ENCODE measurements around the gene TMEM229B.

TMEM229B gene

DNA sequence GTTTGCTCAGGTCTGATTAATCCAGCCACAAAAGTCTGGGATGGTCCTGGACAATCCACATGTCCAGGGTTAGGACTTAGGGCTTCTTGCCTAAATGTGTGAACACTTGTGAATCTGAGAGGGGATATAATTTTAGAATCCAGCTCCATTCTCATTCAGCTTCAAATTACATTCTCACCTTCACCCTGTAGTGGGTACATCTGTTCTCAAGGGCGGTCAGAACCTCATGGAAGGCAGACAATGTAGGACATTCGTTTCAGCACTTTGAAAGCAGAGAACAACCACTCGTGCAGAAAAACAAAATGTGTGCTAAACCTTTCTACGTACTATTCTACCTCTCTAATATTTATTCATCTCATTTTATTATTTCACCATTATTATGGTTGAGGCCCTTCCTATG, 1.2 kb downstream of the TMEM229B start:
- DNase-seq (ENCODE audit: low spot score), result no peak

DNA sequence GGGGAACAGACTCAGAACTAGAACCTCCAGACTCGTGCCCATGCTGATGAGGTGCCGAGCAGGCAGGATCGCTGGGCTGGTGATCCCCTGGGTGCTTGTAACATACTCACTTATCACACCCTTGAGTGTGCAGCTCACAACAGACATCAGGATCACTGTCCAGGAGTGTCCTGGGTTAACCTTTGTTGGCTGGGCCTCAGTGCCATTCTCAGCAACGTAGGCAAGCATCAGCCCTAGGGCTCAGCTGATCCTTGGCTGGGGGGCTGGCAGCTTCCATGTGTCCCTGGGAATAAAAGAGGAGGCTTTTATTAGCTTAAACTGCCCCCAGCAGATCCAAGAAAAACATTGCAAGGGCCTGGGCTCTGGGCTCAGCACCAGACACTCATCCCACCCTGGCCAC, 1.6 kb downstream of the TMEM229B start:
- DNase-seq (ENCODE audit: low spot score), result no peak

DNA sequence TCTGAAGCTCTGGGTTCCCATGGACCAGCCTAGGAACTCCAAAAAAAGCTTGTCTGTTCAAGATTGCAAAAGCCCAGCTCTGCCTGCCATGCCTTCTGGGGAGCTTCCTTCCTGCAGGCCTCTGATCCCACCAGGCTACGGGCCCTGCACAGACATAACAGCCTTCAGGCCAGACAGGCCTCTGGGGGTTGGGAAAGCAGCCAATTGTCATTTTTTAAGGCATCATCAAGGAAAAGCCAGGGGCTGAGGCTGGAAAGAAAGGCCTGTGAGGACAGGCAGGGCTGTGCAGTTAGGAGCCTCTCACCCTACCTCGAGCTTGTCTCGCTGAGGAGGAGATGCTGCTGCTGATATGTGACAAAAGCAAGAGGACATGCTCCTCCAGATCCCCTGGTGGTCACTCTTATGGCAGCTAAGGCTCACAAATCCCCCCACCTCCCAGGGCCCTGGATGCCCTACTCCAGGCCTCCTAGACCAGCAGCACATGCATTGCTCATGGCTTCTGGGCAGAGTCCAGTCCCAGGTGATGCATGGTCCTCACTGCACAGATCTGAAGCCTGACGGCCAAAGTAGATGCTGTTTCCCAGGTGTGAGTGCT, 2.9 kb downstream of the TMEM229B start:
- DNase-seq (ENCODE audit: low spot score), result no peak

DNA sequence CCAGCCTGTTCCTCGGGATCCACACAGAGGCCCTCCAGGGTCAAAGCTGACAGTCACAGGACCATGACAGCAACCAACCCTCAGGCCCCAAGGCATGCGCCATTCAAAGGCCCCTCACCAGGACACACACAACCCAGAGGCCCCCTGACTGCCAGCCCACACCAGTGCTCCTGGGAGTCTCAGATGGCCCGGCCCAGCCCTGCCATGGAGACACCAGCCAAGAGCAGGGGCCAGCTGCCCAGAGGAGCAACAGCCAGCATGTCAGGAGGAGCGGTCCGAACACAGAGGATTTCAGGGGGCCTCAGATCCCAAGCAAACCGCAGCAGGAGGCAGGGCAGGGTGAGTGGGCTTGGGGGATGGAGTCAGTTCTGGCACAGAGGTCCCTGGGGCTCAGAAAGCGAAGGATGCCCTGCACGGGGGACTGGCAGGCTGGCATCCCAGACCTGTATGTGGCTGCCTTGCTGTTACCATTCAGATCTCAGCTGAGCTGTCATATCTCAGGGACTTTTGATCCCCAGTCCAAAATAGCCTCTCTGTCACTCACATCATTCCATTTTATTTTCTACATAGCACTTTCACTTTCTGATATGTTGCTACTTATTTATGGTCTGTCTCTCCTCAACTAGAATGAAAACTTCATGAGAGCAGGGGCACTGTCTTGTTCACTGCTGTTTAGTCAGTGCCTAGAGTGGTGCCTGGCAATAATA, 4.8 kb downstream of the TMEM229B start:
- no peak for DNase-seq (ENCODE audit: low spot score)

DNA sequence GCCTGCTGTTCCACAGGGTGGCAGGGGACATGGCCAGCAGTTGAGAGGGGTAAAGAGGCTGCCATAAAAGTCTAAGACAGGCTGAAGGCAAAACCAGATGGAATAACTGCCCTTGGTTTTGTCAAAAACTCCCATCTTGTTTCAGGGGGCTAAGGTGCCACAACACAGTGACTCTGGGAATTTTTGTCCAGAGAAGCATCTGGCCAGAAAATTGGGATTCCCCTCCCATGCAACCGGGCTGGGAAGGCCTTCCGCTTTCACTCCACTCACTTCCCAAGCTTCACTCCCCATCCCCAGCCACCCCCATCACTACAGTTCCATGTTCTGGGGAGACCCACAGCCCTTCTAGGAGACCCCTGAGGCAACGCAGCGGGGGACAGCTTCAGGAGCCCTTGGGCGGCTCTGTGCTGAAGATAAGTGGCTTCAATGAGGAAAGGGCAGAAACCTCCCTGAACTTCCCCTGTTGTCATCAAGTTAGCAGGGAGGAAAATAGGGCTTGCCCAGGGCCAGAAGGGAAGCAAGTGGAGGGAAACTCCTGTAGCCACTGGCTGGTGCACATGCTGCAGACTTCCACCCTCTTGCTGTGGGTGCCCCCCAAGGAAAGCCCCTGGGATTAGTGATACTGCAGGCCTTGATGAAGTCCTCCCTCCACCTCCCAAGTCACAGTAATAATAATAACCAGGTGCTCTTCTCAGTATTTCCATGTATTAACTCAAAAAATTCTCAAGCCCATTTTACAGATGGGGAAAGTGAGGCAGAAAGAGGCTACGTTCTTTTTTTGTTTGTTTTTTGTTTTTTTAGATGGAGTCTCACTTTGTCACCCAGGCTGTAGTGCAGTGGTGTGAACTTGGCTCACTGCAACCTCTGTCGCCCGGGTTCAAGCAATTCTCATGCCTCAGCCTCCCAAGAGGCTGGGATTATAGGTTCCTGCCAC, 6.0 kb downstream of the TMEM229B start:
- DNase-seq (ENCODE audit: low spot score), result no peak

DNA sequence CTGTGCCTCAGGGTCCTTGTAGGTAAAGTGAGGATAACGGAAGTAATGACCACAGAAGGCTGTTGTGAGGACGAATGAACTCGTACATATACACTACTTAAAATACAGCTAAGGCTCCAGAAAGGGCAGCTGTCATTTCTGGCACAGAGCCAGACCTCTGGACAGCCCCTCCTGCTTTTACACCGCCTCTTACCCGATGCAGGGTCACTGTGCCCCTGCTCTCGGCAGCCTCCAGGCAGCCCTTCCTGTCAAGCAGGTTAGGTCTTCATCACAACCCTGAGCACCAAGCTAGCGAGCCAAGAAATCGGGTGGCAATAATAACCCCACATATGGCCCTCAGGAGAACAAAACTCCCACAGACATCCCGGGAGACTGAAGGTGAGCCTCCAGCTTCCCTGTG, 8.5 kb downstream of the TMEM229B start:
- no peak for DNase-seq (ENCODE audit: low spot score)

DNA sequence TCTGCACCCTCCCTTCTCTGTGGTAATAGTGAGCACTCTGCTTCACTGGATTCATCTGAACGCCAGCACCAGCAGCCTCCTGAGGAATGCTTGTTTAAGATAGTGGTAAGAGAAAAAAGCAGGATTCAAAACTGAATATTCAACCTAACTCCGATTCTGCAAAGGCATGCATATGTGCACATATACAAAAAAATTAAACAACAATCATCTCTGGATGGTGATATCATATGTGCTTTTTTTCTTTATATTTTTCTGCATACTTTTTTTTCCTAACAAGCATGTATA, 9.8 kb downstream of the TMEM229B start:
- no peak for DNase-seq (ENCODE audit: low spot score)

DNA sequence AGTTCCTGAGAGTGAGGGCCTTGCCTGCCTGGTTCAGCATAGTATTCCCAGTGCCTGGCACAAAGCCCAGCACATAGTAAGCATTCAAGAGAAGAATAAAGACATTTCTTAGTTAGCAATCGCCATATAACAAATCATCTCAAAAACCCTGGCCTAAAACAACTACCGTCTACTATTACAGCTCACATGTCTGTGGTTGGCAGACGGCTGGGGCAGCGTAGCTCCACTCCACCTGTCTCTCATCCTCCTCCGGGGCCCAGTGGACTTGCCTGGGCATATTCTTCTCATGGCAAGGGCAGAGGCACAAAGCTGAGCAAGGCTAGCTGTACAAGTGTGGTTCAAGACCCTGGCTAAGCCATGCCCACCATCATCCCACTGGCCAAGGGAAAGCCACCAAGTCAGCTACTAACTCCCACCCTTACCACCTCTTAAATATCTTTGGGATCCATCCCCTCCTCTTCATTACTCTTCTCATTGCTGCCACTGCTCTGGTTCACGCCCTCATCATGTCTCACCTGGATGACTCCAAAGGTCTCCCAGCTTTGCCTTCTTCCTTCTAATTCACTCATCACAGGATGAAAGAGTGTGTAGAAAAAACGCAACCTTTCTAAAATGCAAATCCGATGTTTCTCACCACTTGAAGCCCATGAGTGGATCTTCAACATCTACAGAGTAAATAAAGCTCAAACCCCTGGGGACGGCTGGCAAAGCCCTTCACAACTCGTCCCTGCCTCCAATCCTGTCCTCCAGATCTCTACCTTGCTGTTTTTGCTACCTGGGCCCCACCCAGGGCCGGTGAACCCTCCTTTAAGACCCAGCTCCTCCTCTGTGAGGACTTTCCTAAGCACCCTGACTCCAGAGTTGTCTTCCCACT, 10.4 kb downstream of the TMEM229B start:
- no peak for DNase-seq (ENCODE audit: low spot score)

DNA sequence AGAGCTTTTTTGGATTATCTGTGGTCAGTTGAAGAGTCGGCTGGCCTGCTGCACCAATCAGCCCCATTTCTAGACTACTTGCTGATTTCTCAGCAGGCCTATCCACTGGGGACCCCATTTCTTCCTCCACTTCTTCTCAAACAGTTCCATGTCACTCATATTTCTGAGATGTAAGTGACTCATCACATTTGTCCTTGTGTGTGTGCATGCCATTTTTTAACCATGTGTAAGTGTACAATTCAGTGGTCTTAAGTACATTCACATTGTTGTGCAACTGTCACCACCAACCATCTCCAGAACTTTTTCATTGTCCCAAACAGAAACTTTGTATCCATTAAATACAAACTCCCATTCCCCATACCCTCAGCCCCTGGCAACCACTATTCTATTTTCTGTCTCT, 14.2 kb downstream of the TMEM229B start:
- no peak for DNase-seq (ENCODE audit: low spot score)

DNA sequence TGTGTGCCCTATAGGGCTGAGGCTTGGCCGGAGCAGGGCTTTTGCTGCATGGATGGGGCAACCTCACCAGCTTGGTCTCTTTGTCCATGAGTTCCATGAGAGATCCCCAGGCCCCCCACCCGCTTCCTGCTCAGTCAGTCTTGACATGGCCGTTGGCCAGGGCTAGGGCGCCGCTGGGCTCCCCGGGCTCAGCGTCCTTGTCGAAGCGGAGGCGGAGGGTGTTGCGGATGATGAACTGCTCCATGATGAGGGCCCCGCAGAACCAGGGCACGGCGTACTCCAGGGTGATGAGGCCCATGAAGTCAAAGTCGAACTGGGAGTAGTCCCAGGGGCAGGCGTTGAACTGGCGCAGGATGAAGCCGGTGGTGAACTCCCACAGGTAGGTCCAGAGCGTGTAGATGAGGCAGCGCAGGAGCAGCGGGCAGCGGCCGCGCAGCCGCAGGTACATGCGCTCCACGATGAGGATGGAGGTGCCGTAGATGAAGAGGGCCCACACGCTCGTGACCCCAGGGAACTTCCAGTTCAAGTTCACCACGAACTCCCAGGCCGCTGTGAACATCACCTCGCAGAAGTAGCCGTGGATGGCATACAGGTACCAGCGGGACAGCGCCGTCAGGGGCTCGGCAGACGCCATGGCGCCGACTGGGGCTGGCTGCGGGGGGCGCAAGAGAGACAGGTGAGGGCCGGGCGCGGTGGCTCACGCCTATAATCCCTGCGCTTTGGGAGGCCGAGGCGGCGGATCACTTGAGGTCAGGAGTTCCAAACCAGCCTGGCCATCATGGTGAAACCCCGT, 15.0 kb downstream of the TMEM229B start:
- no peak for DNase-seq (ENCODE audit: low spot score)

DNA sequence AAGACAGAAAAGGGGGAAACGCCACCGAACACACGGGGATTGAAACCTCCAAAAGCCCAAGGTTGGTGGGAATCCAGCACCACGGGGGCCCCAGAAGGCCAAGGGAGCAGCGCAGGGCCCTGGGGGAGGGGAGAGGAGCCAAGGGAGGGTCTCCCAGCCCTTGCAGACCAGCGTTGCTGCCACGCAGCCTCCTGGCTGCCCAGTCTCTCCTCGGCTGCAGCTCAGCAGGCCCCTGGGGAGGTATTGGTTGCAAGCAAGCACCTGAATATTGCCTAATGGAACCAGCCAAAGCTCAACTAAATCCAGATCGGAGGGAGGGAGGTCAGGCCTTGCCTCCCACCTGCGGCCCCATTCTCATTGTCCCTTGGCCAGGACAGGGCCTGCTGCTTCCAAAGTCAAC, 15.8 kb downstream of the TMEM229B start:
- DNase-seq (ENCODE audit: low spot score), result no peak

DNA sequence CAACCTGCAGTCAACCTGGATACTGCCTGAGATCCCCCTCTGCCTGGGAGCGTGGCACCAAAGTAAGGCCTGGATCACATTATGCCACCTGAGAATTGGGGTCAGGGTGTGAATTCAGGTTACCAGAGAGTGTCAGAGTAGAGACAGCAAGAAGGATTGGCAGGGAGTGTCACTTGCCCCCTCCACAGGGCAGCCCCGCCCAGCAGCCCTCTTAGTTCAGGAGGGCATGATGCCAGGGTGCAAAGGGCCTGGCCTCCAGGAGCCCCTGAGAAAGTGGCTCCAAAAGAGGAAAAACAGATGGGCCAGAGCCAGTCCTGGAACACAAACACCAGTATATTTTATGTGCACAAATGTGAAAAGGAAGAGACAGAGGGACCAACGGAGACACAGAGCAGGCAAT, 18.6 kb downstream of the TMEM229B start:
- DNase-seq (ENCODE audit: low spot score), result no peak

DNA sequence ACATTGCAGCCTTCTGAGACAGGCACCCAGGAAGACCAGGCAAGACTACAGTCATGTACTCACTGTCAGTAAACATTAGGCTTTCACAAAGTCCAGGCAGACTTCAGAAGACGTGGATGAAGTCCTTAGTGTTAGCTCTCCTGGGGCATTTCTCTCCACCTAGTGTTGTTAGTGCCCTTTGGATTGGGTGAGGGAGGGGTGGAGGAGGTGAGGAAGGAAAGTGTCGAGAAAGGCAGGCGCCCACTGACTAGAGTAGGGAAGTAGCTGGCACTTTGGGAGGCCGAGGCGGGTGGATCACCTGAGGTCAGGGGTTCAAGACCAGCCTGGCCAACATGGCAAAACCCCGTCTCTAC, 20.2 kb downstream of the TMEM229B start:
- DNase-seq (ENCODE audit: low spot score), result no peak

DNA sequence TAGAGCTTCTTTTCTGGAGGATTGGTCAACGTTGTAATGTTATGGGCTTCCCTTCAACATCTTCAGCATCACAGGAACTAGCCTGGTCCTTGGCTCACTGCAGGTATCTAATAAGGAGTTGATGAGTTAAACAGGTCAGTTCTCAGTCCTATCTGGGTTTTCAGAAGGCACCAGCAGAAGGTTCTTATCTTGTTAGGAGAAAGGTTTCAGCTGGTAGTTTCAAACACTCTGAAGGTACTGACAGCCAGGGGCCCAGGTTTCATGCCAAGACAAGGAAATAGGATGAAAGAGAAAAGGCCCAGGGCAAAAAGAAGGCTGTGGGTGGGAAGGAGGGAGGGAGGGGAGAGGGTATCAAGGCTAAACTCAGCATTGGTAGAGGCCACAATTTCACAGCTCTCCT, 21.4 kb downstream of the TMEM229B start:
- DNase-seq (ENCODE audit: low spot score), result no peak

DNA sequence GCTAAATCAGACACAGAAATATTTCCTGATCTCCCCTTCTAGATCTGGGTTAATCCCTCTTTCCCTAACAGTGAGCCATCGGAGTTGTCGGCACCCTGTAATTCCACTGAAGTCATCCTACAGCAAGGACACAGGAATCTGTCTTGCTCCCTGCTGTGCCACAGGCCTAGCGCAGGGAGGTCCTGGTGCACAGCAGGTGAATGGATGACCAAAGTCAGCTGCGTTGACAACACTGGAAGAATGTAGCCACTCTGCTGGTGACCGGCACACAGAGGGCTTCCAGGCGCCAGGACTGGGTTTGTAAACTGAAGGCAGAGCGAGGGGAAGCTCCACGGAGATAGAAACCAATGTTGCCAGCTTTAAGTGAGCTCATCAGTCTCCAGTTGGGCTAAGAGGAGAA, 23.6 kb downstream of the TMEM229B start:
- DNase-seq (ENCODE audit: low spot score), result no peak

DNA sequence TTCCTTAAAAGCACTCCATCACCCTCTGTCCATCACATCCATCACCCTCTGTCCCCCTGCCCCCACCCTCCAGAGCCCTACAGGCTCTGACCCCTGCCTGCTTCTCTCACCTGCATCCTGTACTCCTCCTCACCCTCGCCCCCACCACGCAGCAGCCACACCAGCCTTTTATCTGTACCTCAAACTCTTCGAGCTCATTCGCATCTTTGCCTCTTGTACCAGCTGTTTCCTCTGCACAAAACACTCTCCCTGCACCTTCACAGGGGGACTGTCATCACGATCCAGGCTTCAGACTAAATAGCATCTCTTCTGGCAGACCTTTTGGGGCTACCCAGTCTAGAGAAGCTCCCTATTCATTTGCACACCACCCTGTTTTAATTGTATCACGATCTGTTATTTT, 24.1 kb downstream of the TMEM229B start:
- no peak for DNase-seq (ENCODE audit: low spot score)

DNA sequence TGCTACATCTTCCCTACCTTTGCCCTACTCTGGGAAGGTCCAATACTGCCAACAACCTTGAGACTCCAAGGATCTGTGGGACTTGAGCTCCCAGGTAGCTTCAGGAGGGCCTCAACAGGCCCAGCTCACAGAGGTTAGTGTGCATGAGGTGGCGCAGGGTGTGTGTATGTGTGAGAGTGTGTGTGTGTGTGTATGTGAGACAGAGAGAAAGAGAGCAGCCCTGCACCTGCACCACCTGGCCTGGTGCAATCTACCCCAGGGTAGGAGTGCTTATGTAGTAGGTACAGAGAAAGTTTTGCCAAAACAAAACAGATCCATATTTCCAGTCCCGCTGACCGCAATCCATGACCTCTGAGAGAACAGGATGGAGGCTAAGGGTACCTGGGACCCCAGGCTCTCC, 24.6 kb downstream of the TMEM229B start:
- no peak for DNase-seq (ENCODE audit: low spot score)

DNA sequence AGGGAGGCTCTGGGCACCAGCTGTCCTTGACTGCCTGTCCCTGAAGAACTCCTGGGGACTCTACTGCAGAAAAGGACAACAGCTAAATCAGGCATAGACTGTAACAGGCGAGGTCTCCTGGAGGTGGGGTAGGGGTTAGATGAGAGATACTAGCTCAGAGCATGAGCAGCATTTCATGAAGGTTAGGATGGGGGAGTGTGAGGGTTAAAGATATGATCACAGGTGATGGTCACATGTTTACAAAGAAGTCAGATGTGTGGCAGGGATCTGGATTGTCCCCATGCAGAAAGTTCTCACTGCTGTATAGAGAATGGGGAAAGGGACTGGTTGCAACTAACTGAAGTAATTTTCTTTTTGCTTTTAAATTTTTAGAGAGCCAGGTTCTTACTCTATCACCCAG, 26.5 kb downstream of the TMEM229B start:
- no peak for DNase-seq (ENCODE audit: low spot score)

DNA sequence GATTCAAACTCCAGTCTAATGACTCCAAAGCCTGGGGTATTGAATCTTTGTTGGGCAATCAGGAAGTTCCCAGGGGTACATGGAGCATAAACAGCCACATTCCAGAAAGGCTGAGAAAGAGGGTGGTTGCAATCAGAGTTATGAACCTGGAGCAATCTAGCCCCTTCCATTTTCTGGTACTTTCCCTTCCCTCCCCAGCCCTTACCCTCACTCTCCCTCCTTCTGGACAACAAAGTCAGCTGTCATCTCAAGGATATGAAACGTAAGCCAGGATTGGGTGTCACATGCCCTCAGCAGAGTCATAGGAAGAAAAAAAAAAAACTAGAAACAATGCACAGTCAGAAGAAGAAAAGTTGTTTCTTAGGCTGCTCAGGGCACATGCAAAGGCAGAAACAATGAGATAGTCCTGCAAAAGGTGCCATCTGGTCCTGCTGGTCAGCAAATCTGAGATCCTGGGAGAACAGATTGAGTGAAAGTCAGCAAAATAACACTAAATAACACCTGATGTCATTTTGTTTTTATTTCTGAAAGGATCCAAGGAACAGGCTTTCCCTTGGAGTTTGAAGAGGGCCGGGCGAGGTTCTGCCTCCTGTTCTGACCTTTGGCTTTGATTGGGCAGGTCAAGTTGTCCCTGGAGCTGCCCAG, 27.1 kb downstream of the TMEM229B start:
- DNase-seq (ENCODE audit: low spot score), result no peak

DNA sequence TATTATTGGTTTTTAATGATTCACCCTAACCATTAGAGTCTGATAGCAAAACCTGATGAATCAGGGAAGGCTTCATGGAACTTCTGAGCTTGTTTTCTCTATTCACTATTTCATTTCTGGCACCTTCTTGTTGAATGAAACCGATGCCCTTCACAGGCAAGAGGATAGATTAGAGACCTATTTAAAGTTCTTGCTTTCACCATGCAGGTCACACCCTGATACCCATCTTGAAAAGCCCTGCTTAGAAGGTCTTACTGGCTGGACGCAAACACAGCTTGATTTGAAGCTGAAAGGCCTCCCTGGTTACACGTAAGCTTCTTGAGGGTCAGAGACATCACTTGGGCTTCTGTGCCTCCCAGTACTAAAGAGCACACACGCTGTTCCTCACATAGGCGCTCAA, 29.2 kb downstream of the TMEM229B start:
- DNase-seq (ENCODE audit: low spot score), result no peak

DNA sequence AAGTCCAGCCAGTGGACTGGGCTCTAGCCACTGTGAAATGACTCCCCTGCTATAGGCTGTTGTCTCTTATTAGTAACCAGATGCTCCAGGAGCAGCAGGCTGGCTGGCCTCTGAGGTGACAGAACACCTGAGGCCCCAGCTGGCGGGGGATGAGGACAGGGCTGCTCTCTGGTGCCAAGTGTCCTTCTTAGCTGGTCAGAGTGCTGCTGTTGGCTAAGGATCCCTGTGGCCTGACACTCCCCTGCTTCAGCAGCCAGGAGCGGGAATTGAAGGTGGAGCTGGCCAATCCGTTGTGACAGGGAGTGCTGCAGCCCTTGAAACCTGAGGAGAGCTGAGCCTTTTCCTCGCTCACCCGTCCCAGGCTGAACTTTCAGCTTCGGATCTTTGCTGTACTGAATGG, 30.7 kb downstream of the TMEM229B start:
- DNase-seq (ENCODE audit: low spot score), result no peak

All from CD4-positive, alpha-beta T cell treated with Interleukin-2 at 100 ng/mL for 4 hours (primary cell).